Diencephalon (tissue), 1 donor: ENCODE data around the gene MYOZ1. TPM values are rescaled to one million over a fixed set of nuclear protein-coding genes. Genes with fewer than 3 reads are reported as not detected.

Experiments used
- total RNA-seq: library from RNA; depleted of rRNA; stranded (reverse); fragments of >200 nt; gene quantifications from one replicate; pipeline ENCODE4 v1.2.3, GENCODE V29; 2014

Gene MYOZ1
- 0.46 TPM for total RNA-seq

GRCh38 chr10:73641328-73642060 lies at the start of gene MYOZ1:
Gene MYOZ1 (minus strand): TSS chr10:73641474. CDS start chr10:73640017, 1,457 bp downstream.

GRCh38 chr10:73655990-73656298 lies 14.7 kb upstream of the MYOZ1 start, which contains the start of gene SYNPO2L:
Gene SYNPO2L (minus strand): TSS chr10:73656029. CDS start chr10:73655922, 107 bp downstream.

GRCh38 chr10:73590881-73591799 lies 50.1 kb downstream of the MYOZ1 start, which contains the start of gene USP54:
Gene USP54 (minus strand): TSS chr10:73591342. CDS start chr10:73575658, 15,684 bp downstream.

Other genes with a start within 250 kb of the MYOZ1 start
- gene ANXA7, start 227.4 kb downstream of the MYOZ1 start, total RNA-seq: 33.9 TPM
- gene MSS51, start 207.9 kb downstream of the MYOZ1 start, total RNA-seq: 3.5 TPM
- gene PPP3CB, start 145.4 kb downstream of the MYOZ1 start, total RNA-seq: 156 TPM
- gene USP54, start 50.1 kb downstream of the MYOZ1 start, total RNA-seq: 38.3 TPM
- gene SYNPO2L, start 14.6 kb upstream of the MYOZ1 start, total RNA-seq: not detected
- 9.9 TPM for gene AGAP5, start 56.6 kb upstream of the MYOZ1 start, total RNA-seq
- 49.6 TPM for gene SEC24C, start 102.9 kb upstream of the MYOZ1 start, total RNA-seq
- 20.8 TPM for gene CHCHD1, start 140.6 kb upstream of the MYOZ1 start, total RNA-seq
- 46.1 TPM for gene ZSWIM8, start 144.1 kb upstream of the MYOZ1 start, total RNA-seq
- 17.5 TPM for gene NDST2, start 170.1 kb upstream of the MYOZ1 start, total RNA-seq
- gene CAMK2G, start 233.1 kb upstream of the MYOZ1 start, total RNA-seq: 85.1 TPM